ENCODE measurements around the gene RHO. TPM values are rescaled to one million over a fixed set of nuclear protein-coding genes. Genes with fewer than 3 reads are reported as not detected.

The RHO gene
- total and polyA plus RNA-seq, 10 of the 15 experiments (the other 5 are each of a cell fraction or from before 2014, with no cell fraction given): not detected

DNA sequence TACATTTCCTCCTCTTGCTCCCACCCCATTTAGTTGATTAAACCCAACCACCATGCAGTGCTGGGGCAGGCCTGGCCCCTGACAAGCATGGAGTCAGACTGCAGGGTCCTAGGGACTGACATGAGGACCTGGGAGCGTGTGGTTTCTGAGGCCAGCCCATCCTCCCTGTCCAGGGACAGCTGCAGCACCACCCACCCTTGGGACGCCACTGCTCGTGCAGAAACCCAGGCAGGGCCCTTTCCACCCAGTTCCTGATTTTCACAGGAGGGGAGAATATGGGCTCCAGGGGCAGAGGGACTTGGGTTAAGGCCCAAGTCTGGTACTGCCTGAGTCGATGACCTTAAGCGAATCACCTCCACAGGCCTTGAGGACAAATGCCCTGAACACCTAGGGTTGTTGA, 54.4 kb downstream of the RHO start:
- H3K27ac ChIP-seq (ENCODE audit: control insufficient read depth, insufficient read depth): no peak overlapping the region
- no peak overlapping the region for H3K9ac ChIP-seq (ENCODE audit: control insufficient read depth, insufficient read depth, low read length)
- no peak overlapping the region for H2AFZ ChIP-seq (ENCODE audit: control insufficient read depth, low read depth, low read length)
- no peaks in the 10 kb centered on the region for H3K9me3 ChIP-seq (replicated peaks; ENCODE audit: control insufficient read depth, insufficient read depth, low read length)
- no TSS peak for BruUV-seq (replicated peaks)
- intact Hi-C loops (cut with micrococcal nuclease; ENCODE audit: unreplicated experiment) (no loop called here), in situ Hi-C loops (cut with MboI) (no loop called here)
- RAD21 ChIA-PET (ENCODE audit: unreplicated experiment): no interaction called here
- H3K4me3 ChIP-seq: no peak overlapping the region
- SMC1A ChIA-PET (ENCODE audit: uncharacterized antibody, unreplicated experiment): interaction anchor here (1.3 kb wide), 1 partner anchor 92 kb away, joined by 3 read pairs; no protein-coding TSS in a partner anchor
- no peak for DNase-seq (ENCODE audit: low read depth, low spot score)
- no peak for TF ChIP-seq SIN3A (IDR thresholded peaks at IDR 0.05; ENCODE audit: low read depth, low read length)
- no peak for TF ChIP-seq ZNF217 (IDR thresholded peaks at IDR 0.05)
- TF ChIP-seq DPF2 (IDR thresholded peaks at IDR 0.05): no peak
- TF ChIP-seq PBX3 (IDR thresholded peaks at IDR 0.05; ENCODE audit: insufficient replicate concordance, low read depth, low read length): no peak
- no peak for TF ChIP-seq SMARCA5 (IDR thresholded peaks at IDR 0.05)
- TF ChIP-seq, protein P1, sequence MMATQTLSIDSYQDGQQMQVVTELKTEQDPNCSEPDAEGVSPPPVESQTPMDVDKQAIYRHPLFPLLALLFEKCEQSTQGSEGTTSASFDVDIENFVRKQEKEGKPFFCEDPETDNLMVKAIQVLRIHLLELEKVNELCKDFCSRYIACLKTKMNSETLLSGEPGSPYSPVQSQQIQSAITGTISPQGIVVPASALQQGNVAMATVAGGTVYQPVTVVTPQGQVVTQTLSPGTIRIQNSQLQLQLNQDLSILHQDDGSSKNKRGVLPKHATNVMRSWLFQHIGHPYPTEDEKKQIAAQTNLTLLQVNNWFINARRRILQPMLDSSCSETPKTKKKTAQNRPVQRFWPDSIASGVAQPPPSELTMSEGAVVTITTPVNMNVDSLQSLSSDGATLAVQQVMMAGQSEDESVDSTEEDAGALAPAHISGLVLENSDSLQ (IDR thresholded peaks at IDR 0.05): no peak
- TF ChIP-seq YBX1 (IDR thresholded peaks at IDR 0.05): no peak
- TF ChIP-seq EGR1 (IDR thresholded peaks at IDR 0.05; ENCODE audit: borderline replicate concordance in 1 of 2, low read depth in 2 of 2, low read length in 2 of 2): no peak
- TF ChIP-seq EED (IDR thresholded peaks at IDR 0.05; ENCODE audit: low read depth): no peak
- no peak for TF ChIP-seq POU2F2 (IDR thresholded peaks at IDR 0.05; ENCODE audit: borderline replicate concordance, low read depth, low read length)
- no peak for TF ChIP-seq BMI1 (IDR thresholded peaks at IDR 0.05; ENCODE audit: borderline replicate concordance)
- no peak for TF ChIP-seq ASH2L (IDR thresholded peaks at IDR 0.05; ENCODE audit: borderline replicate concordance, low read depth)
- no peak for TF ChIP-seq MTA3 (IDR thresholded peaks at IDR 0.05; ENCODE audit: borderline replicate concordance, low read length)
- no peak for TF ChIP-seq ZBTB4 (CRISPR knock-in tag; IDR thresholded peaks at IDR 0.05)
- no peak for TF ChIP-seq POLR2A (IDR thresholded peaks at IDR 0.05; ENCODE audit: low read depth, low read length)
- TF ChIP-seq NR2F1 (conservative IDR thresholded peaks at IDR 0.05): no peak
- no peak for ATAC-seq
- no peak for FAIRE-seq
- no peaks in the 10 kb centered on the region for H3K36me3 ChIP-seq (ENCODE audit: control insufficient read depth in 2 of 2, insufficient read depth in 2 of 2, low read length in 1 of 2)
- H4K20me1 ChIP-seq (ENCODE audit: control insufficient read depth, insufficient read depth): no peaks in the 10 kb centered on the region
- H3K27me3 ChIP-seq (replicated peaks in 1 of 2; ENCODE audit: control insufficient read depth in 2 of 2, insufficient read depth in 2 of 2, low read length in 1 of 2): no peaks in the 10 kb centered on the region
- H3K4me1 ChIP-seq (ENCODE audit: control insufficient read depth, insufficient read depth, low read length): peaks cover 7% of the 10 kb centered on the region
- no peak overlapping the region for H3K4me2 ChIP-seq (ENCODE audit: control insufficient read depth, insufficient read depth)
- H3K79me2 ChIP-seq (ENCODE audit: control insufficient read depth, insufficient read depth, low read length): no peaks in the 10 kb centered on the region
- WGBS (ENCODE audit: insufficient coverage, insufficient replicate concordance, low lambda C conversion rate, missing lambda C conversion rate): 44% methylated on average over 5 of the region's 5 CpGs
- CTCF ChIA-PET: no interaction called here
- POLR2A ChIA-PET: no interaction called here

Measured in GM12878 (cell line).